ENCODE data around the gene SCN4A.

- TF ChIP-seq, protein P1, sequence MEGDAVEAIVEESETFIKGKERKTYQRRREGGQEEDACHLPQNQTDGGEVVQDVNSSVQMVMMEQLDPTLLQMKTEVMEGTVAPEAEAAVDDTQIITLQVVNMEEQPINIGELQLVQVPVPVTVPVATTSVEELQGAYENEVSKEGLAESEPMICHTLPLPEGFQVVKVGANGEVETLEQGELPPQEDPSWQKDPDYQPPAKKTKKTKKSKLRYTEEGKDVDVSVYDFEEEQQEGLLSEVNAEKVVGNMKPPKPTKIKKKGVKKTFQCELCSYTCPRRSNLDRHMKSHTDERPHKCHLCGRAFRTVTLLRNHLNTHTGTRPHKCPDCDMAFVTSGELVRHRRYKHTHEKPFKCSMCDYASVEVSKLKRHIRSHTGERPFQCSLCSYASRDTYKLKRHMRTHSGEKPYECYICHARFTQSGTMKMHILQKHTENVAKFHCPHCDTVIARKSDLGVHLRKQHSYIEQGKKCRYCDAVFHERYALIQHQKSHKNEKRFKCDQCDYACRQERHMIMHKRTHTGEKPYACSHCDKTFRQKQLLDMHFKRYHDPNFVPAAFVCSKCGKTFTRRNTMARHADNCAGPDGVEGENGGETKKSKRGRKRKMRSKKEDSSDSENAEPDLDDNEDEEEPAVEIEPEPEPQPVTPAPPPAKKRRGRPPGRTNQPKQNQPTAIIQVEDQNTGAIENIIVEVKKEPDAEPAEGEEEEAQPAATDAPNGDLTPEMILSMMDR (IDR thresholded peaks at IDR 0.05; ENCODE audit: borderline replicate concordance, extremely low read depth, low read length, poor library complexity, severe bottlenecking), result no peak
- TF ChIP-seq EZH2 (IDR thresholded peaks at IDR 0.05; ENCODE audit: borderline replicate concordance, low read depth, low read length, severe bottlenecking), result no peak
These were observed 11.1 kb downstream of the SCN4A start for GRCh38 chr17:63961355-63962212.

Data from DND-41 (cell line).